A673 (cell line): ENCODE measurements around the gene INTS6L. TPM values are rescaled to one million over a fixed set of nuclear protein-coding genes. Genes with fewer than 3 reads are reported as not detected.

Experiments
- BruUV-seq: library from RNA; stranded (reverse); fragments of 400-500 nt; replicated peaks from 2 replicates; lab custom pipeline; 2021; lab: Mats Ljungman, UMichigan
- CTCF ChIA-PET: fragments of 300-600 bp; sonication (Branson Sonifier 250); formaldehyde crosslinking; loops from one replicate; lab custom pipeline; 2022; ENCODE audit warnings: antibody characterized with exemption; lab: Charles Lee
- POLR2A ChIA-PET: fragments of 300-600 bp; sonication (Branson Sonifier 250); formaldehyde crosslinking; loops from one replicate; lab custom pipeline; 2022; ENCODE audit warnings: antibody characterized with exemption; ENCODE audit not compliant: low non-redundant PET; lab: Charles Lee
- DNase-seq: peaks from one replicate; pipeline ENCODE4 v3.0.0-alpha.2; 2015; ENCODE audit warnings: low spot score
- H3K27ac ChIP-seq: fragments of 200-600 bp; sonication (generic); 2 replicates; pipeline ENCODE4 v1.5.1; 2016; ENCODE audit warnings: mixed run types, low read depth, mild to moderate bottlenecking, mixed read lengths, antibody characterized with exemption, low read length; ENCODE audit not compliant: poor library complexity, severe bottlenecking
- H3K27me3 ChIP-seq: fragments of 200-600 bp; sonication (generic); replicated peaks from 2 replicates; pipeline ENCODE4 v1.6.1; 2017; ENCODE audit warnings: mixed run types, low read depth, mild to moderate bottlenecking, mixed read lengths, antibody characterized with exemption, low read length; ENCODE audit not compliant: insufficient read depth, poor library complexity
- H3K36me3 ChIP-seq: fragments of 200-600 bp; sonication (generic); 2 replicates; pipeline ENCODE4 v1.6.1; 2016; ENCODE audit warnings: mixed run types, mild to moderate bottlenecking, mixed read lengths, antibody characterized with exemption, low read length; ENCODE audit not compliant: insufficient read depth, poor library complexity, severe bottlenecking
- H3K4me1 ChIP-seq: fragments of 200-600 bp; sonication (generic); 2 replicates; pipeline ENCODE4 v1.6.1; 2017; ENCODE audit warnings: mixed run types, mild to moderate bottlenecking, mixed read lengths, antibody characterized with exemption, low read length; ENCODE audit not compliant: insufficient read depth, poor library complexity, severe bottlenecking
- H3K4me3 ChIP-seq: fragments of 200-600 bp; sonication (generic); 2 replicates; pipeline ENCODE4 v1.5.1; 2016; ENCODE audit warnings: low read depth, mixed run types, mild to moderate bottlenecking, mixed read lengths, low read length; ENCODE audit not compliant: poor library complexity, severe bottlenecking
- H3K9me3 ChIP-seq: fragments of 200-600 bp; sonication (generic); 2 replicates; pipeline ENCODE4 v1.6.1; 2016; ENCODE audit warnings: mixed run types, low read depth, mild to moderate bottlenecking, mixed read lengths, antibody characterized with exemption, low read length; ENCODE audit not compliant: poor library complexity, severe bottlenecking
- EZH2 ChIP-seq: fragments of 200-600 bp; sonication (generic); IDR thresholded peaks from 2 replicates; pipeline ENCODE4 v1.6.1; 2017; ENCODE audit warnings: borderline replicate concordance, low read depth, mild to moderate bottlenecking, mixed read lengths, antibody characterized with exemption, low read length; ENCODE audit not compliant: poor library complexity, severe bottlenecking
- intact Hi-C: fragments of 100-400 bp; cut with micrococcal nuclease; formaldehyde crosslinking; loops from one replicate; pipeline ENCODE4 v1.10.0; 2022; ENCODE audit not compliant: unreplicated experiment
- total RNA-seq: library from RNA; stranded (reverse); gene quantifications from 2 replicates; pipeline ENCODE4 v1.2.3, GENCODE V29; 2021
- TF ChIP-seq, protein P1 (sequence below): fragments of 300-800, 200-600 bp; sonication (generic); conservative IDR thresholded peaks from 2 replicates; pipeline ENCODE4 v1.5.1; 2017; ENCODE audit warnings: low read depth, mild to moderate bottlenecking, antibody characterized with exemption, low read length, moderate library complexity, mixed read lengths

Gene INTS6L
- total RNA-seq, 1 experiment from 2014 or later: 14.4 TPM

- peak; percentile 92 for DNase-seq
- intact Hi-C loops: no loop called here
- Histone ChIP-seq H3K36me3 (no peaks in the 10 kb centered on the region), H3K27me3 (peaks cover 3% of the 10 kb centered on the region), H3K9me3 (no peaks in the 10 kb centered on the region), H3K4me3 (peak overlapping the region; percentile 78), H3K4me1 (no peaks in the 10 kb centered on the region), H3K27ac (peak overlapping the region; percentile 87)
- BruUV-seq: no TSS peak
- TF ChIP-seq, protein P1, sequence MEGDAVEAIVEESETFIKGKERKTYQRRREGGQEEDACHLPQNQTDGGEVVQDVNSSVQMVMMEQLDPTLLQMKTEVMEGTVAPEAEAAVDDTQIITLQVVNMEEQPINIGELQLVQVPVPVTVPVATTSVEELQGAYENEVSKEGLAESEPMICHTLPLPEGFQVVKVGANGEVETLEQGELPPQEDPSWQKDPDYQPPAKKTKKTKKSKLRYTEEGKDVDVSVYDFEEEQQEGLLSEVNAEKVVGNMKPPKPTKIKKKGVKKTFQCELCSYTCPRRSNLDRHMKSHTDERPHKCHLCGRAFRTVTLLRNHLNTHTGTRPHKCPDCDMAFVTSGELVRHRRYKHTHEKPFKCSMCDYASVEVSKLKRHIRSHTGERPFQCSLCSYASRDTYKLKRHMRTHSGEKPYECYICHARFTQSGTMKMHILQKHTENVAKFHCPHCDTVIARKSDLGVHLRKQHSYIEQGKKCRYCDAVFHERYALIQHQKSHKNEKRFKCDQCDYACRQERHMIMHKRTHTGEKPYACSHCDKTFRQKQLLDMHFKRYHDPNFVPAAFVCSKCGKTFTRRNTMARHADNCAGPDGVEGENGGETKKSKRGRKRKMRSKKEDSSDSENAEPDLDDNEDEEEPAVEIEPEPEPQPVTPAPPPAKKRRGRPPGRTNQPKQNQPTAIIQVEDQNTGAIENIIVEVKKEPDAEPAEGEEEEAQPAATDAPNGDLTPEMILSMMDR: no peak
- TF ChIP-seq EZH2: no peak
- ChIA-PET CTCF (interaction anchor here (0.6 kb wide), 1 partner anchor 41 kb away, joined by 5 read pairs; no protein-coding TSS in a partner anchor), POLR2A (no interaction called here)
Observed at GRCh38 chrX:135521405-135522131, 1.1 kb downstream of the INTS6L start.

DNA sequence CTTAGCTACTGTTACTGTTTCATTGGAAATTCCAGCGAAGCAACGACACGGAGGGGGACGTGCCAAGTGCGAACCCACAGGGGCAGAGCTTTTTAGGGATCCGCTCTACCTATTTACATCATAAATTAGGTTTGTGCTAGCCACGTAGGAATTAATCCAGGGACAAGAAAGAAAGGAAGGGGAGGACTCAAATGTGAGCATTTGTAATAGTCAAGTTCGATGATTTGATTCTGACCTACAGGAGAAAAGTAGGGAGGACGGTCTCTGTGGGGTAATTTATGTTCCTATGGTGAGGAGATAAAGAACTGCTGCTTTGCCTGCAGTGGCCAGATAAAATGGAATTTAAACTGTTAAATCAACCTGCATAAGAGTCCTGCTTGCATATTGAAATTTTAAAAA lies 1.7 kb downstream of the INTS6L start:
- H3K27me3 ChIP-seq: peaks cover 3% of the 10 kb centered on the region
- H3K4me3 ChIP-seq: peak overlapping the region; percentile 78
- peak overlapping the region; percentile 62 for H3K27ac ChIP-seq
- no peaks in the 10 kb centered on the region for H3K36me3 ChIP-seq
- BruUV-seq: TSS peak; percentile 32
- no peaks in the 10 kb centered on the region for H3K4me1 ChIP-seq
- no peak for TF ChIP-seq EZH2
- TF ChIP-seq, protein P1: no peak
- ChIA-PET POLR2A (no interaction called here), CTCF (no interaction called here)
- DNase-seq: no peak
- no peaks in the 10 kb centered on the region for H3K9me3 ChIP-seq
- intact Hi-C loops: no loop called here

DNA sequence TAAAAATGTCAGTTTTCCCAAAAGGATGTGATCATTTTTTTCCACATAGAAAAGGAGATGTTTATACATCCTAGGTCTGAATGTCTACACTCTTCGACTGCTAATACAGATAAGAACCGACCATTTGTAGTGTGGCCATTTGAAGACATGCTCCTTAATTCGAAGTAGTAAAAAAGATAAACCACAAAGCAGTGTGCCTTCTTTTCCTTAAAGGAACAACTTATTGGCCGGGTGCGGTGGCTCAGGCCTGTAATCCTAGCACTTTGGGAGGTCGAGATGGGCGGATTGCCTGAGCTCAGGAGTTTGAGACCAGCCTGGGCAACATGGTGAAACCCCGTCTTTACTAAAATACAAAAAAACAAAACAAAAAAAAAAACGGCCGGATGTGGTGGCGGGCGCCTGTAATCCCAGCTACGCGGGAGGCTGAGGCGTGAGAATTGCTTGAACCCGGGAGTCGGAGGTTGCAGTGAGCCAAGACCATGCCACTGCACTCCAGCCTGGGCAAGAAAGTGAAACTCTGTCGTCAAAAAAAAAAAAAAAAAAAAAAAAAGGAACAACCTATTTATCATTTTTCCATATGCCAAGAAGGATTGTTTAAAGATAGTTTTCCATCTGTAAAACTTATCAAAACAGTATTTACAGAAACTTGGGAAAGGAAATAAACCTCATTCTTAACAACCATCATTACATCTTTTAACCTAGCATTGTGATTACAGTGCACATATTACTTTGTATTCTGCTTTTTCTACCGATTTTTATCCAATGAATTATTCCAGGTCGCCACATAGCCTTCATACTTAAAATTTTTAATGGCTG lies 2.6 kb downstream of the INTS6L start:
- TF ChIP-seq EZH2: no peak
- TF ChIP-seq, protein P1: no peak
- intact Hi-C loops: no loop called here
- POLR2A ChIA-PET: no interaction called here

More for the DNA sequence above, 2.6 kb downstream of the INTS6L start:
- Histone ChIP-seq H3K4me1 (no peaks in the 10 kb centered on the region), H3K4me3 (peak overlapping the region; percentile 78), H3K27me3 (peaks cover 3% of the 10 kb centered on the region), H3K36me3 (no peaks in the 10 kb centered on the region), H3K27ac (peak overlapping the region; percentile 62), H3K9me3 (no peaks in the 10 kb centered on the region)
- CTCF ChIA-PET: no interaction called here
- no peak for DNase-seq
- no TSS peak for BruUV-seq
